Measurements from ENCODE around the gene CD28.

DNA sequence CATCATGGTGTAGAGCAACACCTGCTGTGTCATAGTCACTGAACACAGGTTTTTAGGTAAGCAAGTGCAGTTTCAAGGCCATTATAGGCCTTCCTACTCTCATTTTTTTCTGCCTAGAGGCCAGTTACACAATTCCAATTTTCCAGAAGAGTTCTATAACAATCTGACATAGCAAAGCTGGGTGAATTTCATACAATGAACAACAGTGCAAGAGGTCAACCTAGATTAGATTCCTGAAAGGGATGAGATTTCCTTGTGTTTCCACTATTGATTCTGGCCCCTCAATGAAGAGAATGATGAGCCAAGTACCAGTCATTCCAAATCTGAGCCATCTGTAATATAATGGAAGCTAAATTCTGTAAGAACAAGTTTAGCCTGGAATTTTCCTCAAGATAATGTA is 15.3 kb upstream of the CD28 start:
- TF ChIP-seq, protein P1, sequence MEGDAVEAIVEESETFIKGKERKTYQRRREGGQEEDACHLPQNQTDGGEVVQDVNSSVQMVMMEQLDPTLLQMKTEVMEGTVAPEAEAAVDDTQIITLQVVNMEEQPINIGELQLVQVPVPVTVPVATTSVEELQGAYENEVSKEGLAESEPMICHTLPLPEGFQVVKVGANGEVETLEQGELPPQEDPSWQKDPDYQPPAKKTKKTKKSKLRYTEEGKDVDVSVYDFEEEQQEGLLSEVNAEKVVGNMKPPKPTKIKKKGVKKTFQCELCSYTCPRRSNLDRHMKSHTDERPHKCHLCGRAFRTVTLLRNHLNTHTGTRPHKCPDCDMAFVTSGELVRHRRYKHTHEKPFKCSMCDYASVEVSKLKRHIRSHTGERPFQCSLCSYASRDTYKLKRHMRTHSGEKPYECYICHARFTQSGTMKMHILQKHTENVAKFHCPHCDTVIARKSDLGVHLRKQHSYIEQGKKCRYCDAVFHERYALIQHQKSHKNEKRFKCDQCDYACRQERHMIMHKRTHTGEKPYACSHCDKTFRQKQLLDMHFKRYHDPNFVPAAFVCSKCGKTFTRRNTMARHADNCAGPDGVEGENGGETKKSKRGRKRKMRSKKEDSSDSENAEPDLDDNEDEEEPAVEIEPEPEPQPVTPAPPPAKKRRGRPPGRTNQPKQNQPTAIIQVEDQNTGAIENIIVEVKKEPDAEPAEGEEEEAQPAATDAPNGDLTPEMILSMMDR (IDR thresholded peaks at IDR 0.05) = no peak
- TF ChIP-seq POLR2AphosphoS5 (IDR thresholded peaks at IDR 0.05) (no peak), POLR2A (IDR thresholded peaks at IDR 0.05) (no peak)

Measured in prostate gland (tissue), 2 donors.